GM18499 (cell line): ENCODE measurements around the gene HAUS7.

Experiments
- ATAC-seq: cut with Tn5 transposase; IDR thresholded peaks from one replicate; pipeline ENCODE4 v1.9.1; 2021; ENCODE audit warnings: moderate number of reproducible peaks; ENCODE audit not compliant: insufficient read depth, unreplicated experiment

HAUS7 gene

DNA sequence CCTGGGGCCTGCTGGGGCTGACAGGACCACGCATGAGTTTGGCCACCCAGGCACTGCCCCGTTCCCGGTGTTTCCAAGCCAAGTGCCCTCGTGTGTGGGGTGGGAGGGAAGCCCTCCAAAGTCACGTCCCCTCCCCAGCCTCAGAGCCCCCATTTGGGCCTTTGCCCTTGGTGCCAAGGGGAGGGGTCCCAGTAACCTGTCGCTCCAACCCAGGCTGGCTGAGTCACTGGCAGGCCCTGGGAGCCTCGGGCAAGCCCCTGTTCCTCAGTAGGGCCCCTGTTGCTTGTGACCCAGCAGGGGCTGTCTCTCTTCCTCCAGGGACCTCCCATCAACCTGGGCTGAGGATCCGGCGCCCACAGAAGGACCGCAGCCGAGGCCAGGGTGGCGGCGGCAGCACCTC is 10.7 kb upstream of the HAUS7 start:
- ATAC-seq, result no peak

DNA sequence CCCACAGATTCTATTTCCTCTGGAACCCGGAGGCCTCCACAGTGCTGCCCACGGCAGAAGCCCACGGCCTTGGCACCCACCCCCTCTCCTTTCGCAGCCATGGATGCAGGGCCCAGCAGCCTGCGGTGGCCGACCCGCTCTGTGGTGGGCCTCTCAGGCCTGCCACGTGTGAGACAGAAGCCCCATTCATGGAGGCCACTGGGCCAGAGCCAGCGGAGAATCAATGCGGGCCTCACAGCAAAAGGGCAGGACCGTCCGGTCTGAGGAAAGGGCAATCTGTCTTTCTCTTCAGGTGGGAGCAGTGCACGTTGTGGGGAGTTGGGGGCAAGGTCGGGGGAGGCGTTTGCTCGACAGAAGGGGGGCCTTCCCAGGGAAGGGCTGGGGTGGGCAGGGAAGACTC is 8.4 kb upstream of the HAUS7 start:
- no peak for ATAC-seq

- ATAC-seq, result no peak
These were observed 7.5 kb upstream of the HAUS7 start for GRCh38 chrX:153477901-153478300.

- no peak for ATAC-seq
These were observed 7.0 kb upstream of the HAUS7 start for GRCh38 chrX:153477364-153477857.

GRCh38 chrX:153476666-153477363 is 6.4 kb upstream of the HAUS7 start:
- no peak for ATAC-seq

DNA sequence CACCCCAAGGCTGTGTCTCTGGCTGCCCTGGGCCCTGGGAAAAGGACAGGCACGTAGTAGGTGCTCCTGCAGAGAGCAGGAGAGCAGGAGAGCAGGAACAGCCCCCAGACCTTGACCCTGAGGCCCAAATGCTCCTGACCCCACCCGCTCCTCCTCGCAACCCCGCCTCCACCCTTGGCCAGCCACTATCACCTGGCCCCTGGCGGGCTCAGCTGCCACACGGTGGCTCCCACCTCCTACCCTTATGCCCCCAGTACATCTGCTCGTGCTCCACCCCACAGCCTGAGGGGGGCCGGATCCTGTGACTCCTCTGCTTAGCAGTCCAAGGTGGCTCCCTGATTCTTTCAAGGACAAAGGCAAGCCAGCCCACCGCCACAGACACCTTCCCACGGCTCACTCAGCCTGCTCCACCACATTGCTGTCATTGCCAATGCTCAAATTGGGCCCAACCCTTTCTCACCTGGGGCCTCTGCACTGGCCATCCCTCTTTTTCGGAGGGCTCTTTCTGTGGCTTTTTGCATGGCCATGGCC is 5.4 kb upstream of the HAUS7 start:
- no peak for ATAC-seq

- ATAC-seq, result no peak
These were observed 4.9 kb upstream of the HAUS7 start for GRCh38 chrX:153475271-153475670.

- ATAC-seq, result no peak
These were observed 4.3 kb upstream of the HAUS7 start for GRCh38 chrX:153474718-153475117.

- ATAC-seq, result no peak
These were observed 3.9 kb upstream of the HAUS7 start for GRCh38 chrX:153474266-153474665.

DNA sequence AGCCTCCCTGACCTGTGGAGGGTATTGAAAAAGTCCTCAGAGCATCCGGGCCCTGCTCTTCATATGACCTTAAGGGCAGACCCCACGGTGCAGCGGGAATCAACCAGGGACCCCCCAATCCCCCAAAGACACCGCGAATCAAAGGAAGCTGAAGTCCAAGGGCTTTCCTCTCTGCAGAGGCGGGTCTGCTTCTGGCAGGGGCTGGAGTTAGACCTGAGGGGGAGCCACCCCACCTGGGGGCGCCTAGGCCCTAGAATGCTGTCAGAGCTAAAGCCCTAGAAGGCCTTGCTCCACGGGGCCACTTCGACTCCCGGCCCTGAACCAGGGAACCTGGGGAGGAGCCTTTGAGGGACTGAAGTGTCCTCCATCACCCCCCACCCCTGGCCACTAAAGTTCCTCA is 2.8 kb upstream of the HAUS7 start:
- ATAC-seq, result no peak

DNA sequence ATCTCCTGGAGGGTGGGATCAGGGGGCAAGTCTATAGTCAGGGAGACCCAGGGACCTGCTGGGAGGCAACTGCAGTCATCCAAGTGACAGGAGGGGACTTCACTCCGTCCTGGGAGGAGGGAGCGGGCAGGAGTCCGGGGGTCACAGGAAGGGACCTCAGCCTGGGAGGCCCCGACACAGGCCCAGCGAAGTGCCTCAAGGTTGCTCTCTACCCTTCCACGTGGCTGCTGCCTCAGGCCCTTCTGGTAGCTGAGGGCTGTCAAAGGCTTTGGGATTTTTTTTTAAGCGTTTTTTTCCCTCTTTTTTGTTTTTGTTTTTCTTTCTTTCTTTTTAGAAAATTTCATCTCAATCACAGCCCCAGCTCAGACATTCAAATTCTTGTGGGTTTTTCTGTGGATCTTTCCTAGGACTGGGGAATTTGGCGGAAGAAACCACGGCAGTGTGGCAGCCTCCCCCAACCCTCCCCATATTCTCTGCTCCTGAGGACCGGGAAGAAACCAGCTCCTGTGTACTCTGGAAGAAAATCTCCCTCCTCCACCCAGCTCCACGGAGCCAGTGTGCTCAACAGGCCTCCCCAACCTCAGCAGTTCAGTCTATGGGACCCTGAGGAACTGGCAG is 1.4 kb upstream of the HAUS7 start:
- no peak for ATAC-seq

- peak; percentile 17 for ATAC-seq
These were observed 465 bp downstream of the HAUS7 start for GRCh38 chrX:153469811-153470410.

DNA sequence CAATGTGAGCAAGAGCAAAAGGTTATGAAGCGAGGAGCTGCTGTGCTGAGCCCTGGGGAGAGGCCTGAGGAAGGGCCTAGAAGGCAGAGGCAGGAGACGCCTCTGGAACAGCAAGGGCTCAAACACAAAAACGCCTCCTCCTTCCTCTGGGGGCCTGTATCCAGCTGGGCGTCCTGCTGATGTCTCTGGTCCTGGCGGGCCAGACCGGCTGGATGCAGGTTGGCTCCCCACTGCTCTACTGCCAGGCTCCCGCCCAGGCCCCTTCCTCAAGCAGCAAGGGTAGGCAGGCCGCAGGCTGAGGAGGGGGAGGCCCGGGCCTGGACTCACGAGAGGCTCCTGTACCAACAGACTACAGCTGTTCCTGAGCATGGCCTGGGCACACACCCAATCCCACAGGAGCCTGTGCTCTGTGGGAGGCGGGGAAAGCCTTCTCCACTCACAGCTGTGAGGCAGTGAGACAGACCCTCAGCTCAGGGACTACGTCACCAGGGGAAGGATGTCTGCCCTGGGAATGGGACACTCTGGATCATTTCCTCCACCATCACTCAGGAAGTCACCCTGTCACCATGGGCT is 2.3 kb downstream of the HAUS7 start:
- no peak for ATAC-seq

GRCh38 chrX:153465691-153466380 is 4.5 kb downstream of the HAUS7 start:
- ATAC-seq, result no peak

DNA sequence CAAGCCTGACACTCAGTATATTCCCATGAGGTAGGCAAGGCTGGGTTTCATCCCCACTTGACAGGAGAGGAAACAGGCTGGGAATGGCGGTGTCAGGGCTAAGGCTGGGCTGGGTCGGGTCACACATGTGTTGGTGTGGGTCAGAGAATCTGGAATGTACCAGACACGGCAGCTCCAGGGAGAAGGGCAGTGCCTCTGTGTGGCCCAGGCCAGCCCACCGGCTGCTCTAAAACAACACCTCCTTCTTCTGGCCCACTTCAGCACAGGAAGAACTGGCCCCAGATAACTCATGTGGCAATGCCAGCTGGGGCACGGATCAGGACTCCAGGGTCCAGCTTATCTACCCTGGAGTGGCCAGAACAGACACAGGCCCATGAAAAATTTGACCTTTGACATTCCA is 6.3 kb downstream of the HAUS7 start:
- no peak for ATAC-seq

GRCh38 chrX:153463556-153463955 is 6.8 kb downstream of the HAUS7 start:
- no peak for ATAC-seq

- ATAC-seq, result no peak
These were observed 7.3 kb downstream of the HAUS7 start for GRCh38 chrX:153463031-153463430.

DNA sequence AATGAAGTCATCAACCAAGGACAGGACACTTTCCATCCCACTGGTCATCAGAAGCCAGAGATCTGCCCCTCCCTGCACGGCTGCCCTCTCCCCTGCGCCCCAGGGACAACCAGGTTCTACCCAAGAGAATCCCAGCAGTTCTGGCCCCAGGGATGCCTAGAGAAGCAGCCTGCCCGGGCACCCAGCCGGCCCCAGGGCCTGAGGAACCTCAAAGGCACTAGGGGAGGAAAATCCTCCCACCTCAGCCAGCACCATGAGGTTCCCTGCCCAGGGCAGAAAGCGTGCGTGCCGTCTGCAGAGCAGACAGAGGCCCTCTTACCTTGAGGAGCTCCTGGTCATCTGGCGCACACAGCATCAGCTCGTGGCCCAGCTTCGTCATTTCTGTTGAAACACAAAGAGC is 8.1 kb downstream of the HAUS7 start:
- no peak for ATAC-seq

DNA sequence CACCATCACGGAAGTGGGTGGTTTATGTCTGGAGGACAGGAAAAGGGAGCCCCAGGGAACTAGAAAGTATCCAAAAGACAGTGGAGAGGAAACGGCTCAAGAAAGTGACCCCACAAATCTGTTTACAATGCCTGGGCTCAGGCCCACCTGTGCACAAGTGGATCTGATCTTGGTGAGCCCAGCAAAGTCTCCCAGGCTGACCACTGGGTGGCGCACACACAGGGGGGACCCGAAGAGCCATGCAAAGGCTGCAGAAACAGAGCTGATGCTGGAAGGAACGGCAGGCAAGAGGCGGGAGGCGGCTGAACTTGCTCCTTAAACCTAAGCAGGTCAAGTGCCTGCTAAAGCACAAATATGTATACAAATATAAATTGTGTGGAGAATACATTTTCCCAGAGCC is 9.6 kb downstream of the HAUS7 start:
- no peak for ATAC-seq

- no peak for ATAC-seq
These were observed 10.4 kb downstream of the HAUS7 start for GRCh38 chrX:153459986-153460385.

DNA sequence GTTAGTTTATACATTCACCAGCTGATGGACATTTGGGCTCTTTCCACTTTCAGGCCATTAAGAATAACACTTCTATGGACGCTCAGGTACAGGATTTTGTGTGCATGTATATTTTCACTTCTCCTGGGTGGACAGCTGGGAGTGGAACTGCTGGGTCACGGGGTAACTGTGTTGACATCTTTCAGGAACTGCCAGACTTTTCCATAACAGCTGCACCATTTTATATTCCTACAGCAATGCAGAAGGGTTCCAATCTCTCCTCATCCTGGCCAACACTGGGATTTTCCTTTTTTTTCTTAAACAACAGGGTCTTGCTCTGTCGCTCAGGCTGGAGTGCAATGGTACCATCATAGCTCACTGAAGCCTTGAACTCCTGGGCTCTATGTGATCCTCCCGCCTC is 11.9 kb downstream of the HAUS7 start:
- no peak for ATAC-seq
